ENCODE results near the gene LDHD.

The LDHD gene

DNA sequence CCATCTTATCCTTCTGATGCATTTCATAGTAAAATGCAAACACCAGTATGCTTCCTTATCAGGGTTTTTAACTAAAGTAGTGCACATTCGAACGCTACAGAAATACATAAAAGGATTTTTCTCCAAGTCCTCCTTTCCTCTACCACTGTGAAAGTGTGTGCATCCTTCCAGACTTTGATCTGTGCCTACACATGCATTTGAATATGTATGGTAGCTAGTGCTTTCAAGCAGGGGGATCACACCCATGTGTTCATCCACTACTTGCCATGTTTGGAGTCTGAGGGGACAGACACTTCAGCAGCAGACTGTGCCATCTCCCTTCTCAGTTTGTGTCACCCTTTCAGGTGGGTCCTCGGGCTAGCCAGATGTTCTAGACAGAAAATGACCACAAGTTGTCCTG, 14.9 kb downstream of the LDHD start:
- Histone ChIP-seq H3K79me2 (ENCODE audit: insufficient read depth, low read length) (no peaks in the 10 kb centered on the region), H3K9ac (ENCODE audit: low read length) (no peak overlapping the region), H2AFZ (ENCODE audit: low read depth, low read length, severe bottlenecking) (no peak overlapping the region), H3K27ac (ENCODE audit: low read depth, low read length) (no peak overlapping the region), H3K4me3 (ENCODE audit: insufficient read depth, low read length, poor library complexity, severe bottlenecking) (no peak overlapping the region), H3F3A (ENCODE audit: insufficient read depth) (no peaks in the 10 kb centered on the region), H3K9me3 (ENCODE audit: insufficient read depth, low read length) (no peaks in the 10 kb centered on the region), H3K36me3 (ENCODE audit: low read length) (no peaks in the 10 kb centered on the region), H4K20me1 (ENCODE audit: low read depth, low read length) (no peaks in the 10 kb centered on the region), H3K9me2 (replicated peaks; ENCODE audit: insufficient read depth, low read length) (no peaks in the 10 kb centered on the region), H3K4me2 (ENCODE audit: low read depth, low read length, poor library complexity, severe bottlenecking) (no peak overlapping the region), H3K27me3 (ENCODE audit: low read length) (no peaks in the 10 kb centered on the region)
- TF ChIP-seq, protein P1, sequence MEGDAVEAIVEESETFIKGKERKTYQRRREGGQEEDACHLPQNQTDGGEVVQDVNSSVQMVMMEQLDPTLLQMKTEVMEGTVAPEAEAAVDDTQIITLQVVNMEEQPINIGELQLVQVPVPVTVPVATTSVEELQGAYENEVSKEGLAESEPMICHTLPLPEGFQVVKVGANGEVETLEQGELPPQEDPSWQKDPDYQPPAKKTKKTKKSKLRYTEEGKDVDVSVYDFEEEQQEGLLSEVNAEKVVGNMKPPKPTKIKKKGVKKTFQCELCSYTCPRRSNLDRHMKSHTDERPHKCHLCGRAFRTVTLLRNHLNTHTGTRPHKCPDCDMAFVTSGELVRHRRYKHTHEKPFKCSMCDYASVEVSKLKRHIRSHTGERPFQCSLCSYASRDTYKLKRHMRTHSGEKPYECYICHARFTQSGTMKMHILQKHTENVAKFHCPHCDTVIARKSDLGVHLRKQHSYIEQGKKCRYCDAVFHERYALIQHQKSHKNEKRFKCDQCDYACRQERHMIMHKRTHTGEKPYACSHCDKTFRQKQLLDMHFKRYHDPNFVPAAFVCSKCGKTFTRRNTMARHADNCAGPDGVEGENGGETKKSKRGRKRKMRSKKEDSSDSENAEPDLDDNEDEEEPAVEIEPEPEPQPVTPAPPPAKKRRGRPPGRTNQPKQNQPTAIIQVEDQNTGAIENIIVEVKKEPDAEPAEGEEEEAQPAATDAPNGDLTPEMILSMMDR (IDR thresholded peaks at IDR 0.05; ENCODE audit: insufficient read depth, low read length, poor library complexity, severe bottlenecking) = no peak
- no peak for TF ChIP-seq EZH2phosphoT487 (conservative IDR thresholded peaks at IDR 0.05; ENCODE audit: low read length)

GRCh38 chr16:75100603-75100990, 16.0 kb downstream of the LDHD start:
- H3K9me2 ChIP-seq (replicated peaks; ENCODE audit: insufficient read depth, low read length) = no peaks in the 10 kb centered on the region
- no peaks in the 10 kb centered on the region for H3K9me3 ChIP-seq (ENCODE audit: insufficient read depth, low read length)
- H3F3A ChIP-seq (ENCODE audit: insufficient read depth) = no peaks in the 10 kb centered on the region
- no peaks in the 10 kb centered on the region for H3K79me2 ChIP-seq (ENCODE audit: insufficient read depth, low read length)
- H3K9ac ChIP-seq (ENCODE audit: low read length) = no peak overlapping the region
- no peak overlapping the region for H3K4me2 ChIP-seq (ENCODE audit: low read depth, low read length, poor library complexity, severe bottlenecking)
- H3K27me3 ChIP-seq (ENCODE audit: low read length) = no peaks in the 10 kb centered on the region
- H4K20me1 ChIP-seq (ENCODE audit: low read depth, low read length) = no peaks in the 10 kb centered on the region
- H2AFZ ChIP-seq (ENCODE audit: low read depth, low read length, severe bottlenecking) = no peak overlapping the region
- no peaks in the 10 kb centered on the region for H3K36me3 ChIP-seq (ENCODE audit: low read length)
- H3K27ac ChIP-seq (ENCODE audit: low read depth, low read length) = no peak overlapping the region
- no peak overlapping the region for H3K4me3 ChIP-seq (ENCODE audit: insufficient read depth, low read length, poor library complexity, severe bottlenecking)
- no peak for TF ChIP-seq EZH2phosphoT487 (conservative IDR thresholded peaks at IDR 0.05; ENCODE audit: low read length)
- TF ChIP-seq, protein P1 (IDR thresholded peaks at IDR 0.05; ENCODE audit: insufficient read depth, low read length, poor library complexity, severe bottlenecking) = no peak

GRCh38 chr16:75099738-75100602, 16.6 kb downstream of the LDHD start:
- Histone ChIP-seq H3K4me2 (ENCODE audit: low read depth, low read length, poor library complexity, severe bottlenecking) (no peak overlapping the region), H3F3A (ENCODE audit: insufficient read depth) (no peaks in the 10 kb centered on the region), H3K4me3 (ENCODE audit: insufficient read depth, low read length, poor library complexity, severe bottlenecking) (no peak overlapping the region), H3K9ac (ENCODE audit: low read length) (no peak overlapping the region), H3K27me3 (ENCODE audit: low read length) (no peaks in the 10 kb centered on the region), H4K20me1 (ENCODE audit: low read depth, low read length) (no peaks in the 10 kb centered on the region), H3K36me3 (ENCODE audit: low read length) (no peaks in the 10 kb centered on the region), H3K27ac (ENCODE audit: low read depth, low read length) (no peak overlapping the region), H3K9me2 (replicated peaks; ENCODE audit: insufficient read depth, low read length) (no peaks in the 10 kb centered on the region), H2AFZ (ENCODE audit: low read depth, low read length, severe bottlenecking) (no peak overlapping the region), H3K9me3 (ENCODE audit: insufficient read depth, low read length) (no peaks in the 10 kb centered on the region), H3K79me2 (ENCODE audit: insufficient read depth, low read length) (no peaks in the 10 kb centered on the region)
- no peak for TF ChIP-seq EZH2phosphoT487 (conservative IDR thresholded peaks at IDR 0.05; ENCODE audit: low read length)
- TF ChIP-seq, protein P1 (IDR thresholded peaks at IDR 0.05; ENCODE audit: insufficient read depth, low read length, poor library complexity, severe bottlenecking) = no peak

Data from SU-DHL-6 (cell line).